ENCODE data around the gene SLC25A17. TPM values are rescaled to one million over a fixed set of nuclear protein-coding genes. Genes with fewer than 3 reads are reported as not detected.

Gene SLC25A17
- total and polyA plus RNA-seq, 9 donors: 23.4 to 61.4 (median 34.2) TPM

GRCh38 chr22:40808018-40808841 is 10.9 kb downstream of the SLC25A17 start:
- no peak for TF ChIP-seq POLR2A (IDR thresholded peaks at IDR 0.05)
- no peak for TF ChIP-seq CTCF (IDR thresholded peaks at IDR 0.05)
- H3K36me3 ChIP-seq: no peaks in the 10 kb centered on the region
- DNase-seq: no peak
- H3K4me1 ChIP-seq (ENCODE audit: insufficient read depth): peaks cover 12% of the 10 kb centered on the region
- intact Hi-C loops (cut with DNase I): no loop called here
- no peak overlapping the region for H3K4me3 ChIP-seq
- WGBS, 3 donors: 13 to 28% (median 16%) methylated on average over 6 of the region's 6 CpGs
- no peaks in the 10 kb centered on the region for H3K9me3 ChIP-seq
- no peaks in the 10 kb centered on the region for H3K27me3 ChIP-seq
- no peak overlapping the region for H3K27ac ChIP-seq

- intact Hi-C loops (cut with DNase I): no loop called here
- Histone ChIP-seq H3K27ac (no peak overlapping the region), H3K4me3 (no peak overlapping the region), H3K9me3 (no peaks in the 10 kb centered on the region), H3K4me1 (ENCODE audit: insufficient read depth) (peaks cover 11% of the 10 kb centered on the region), H3K36me3 (no peaks in the 10 kb centered on the region), H3K27me3 (no peaks in the 10 kb centered on the region)
- TF ChIP-seq POLR2A (IDR thresholded peaks at IDR 0.05) (no peak), EP300 (IDR thresholded peaks at IDR 0.05) (no peak), CTCF (IDR thresholded peaks at IDR 0.05) (no peak)
- DNase-seq: no peak
- 55 to 72% (median 62%) methylated on average over 3 of the region's 3 CpGs for WGBS, 3 donors
Measured at GRCh38 chr22:40806711-40807110, 12.4 kb downstream of the SLC25A17 start.

GRCh38 chr22:40805699-40806203 is 13.4 kb downstream of the SLC25A17 start:
- H3K27me3 ChIP-seq: no peaks in the 10 kb centered on the region
- 72 to 87% (median 86%) methylated on average over 3 of the region's 3 CpGs for WGBS, 3 donors
- H3K9me3 ChIP-seq: no peaks in the 10 kb centered on the region
- peaks cover 11% of the 10 kb centered on the region for H3K4me1 ChIP-seq (ENCODE audit: insufficient read depth)
- H3K27ac ChIP-seq: no peak overlapping the region
- TF ChIP-seq EP300 (IDR thresholded peaks at IDR 0.05) (no peak), POLR2A (IDR thresholded peaks at IDR 0.05) (no peak), CTCF (IDR thresholded peaks at IDR 0.05) (no peak)
- DNase-seq: no peak
- no peak overlapping the region for H3K4me3 ChIP-seq
- intact Hi-C loops (cut with DNase I): no loop called here
- H3K36me3 ChIP-seq: no peaks in the 10 kb centered on the region

GRCh38 chr22:40805239-40805638 is 13.9 kb downstream of the SLC25A17 start:
- Histone ChIP-seq H3K36me3 (no peaks in the 10 kb centered on the region), H3K27ac (no peak overlapping the region), H3K27me3 (no peaks in the 10 kb centered on the region), H3K4me1 (ENCODE audit: insufficient read depth) (peaks cover 10% of the 10 kb centered on the region), H3K4me3 (no peak overlapping the region), H3K9me3 (no peaks in the 10 kb centered on the region)
- TF ChIP-seq EP300 (IDR thresholded peaks at IDR 0.05) (no peak), CTCF (IDR thresholded peaks at IDR 0.05) (no peak), POLR2A (IDR thresholded peaks at IDR 0.05) (no peak)
- intact Hi-C loops (cut with DNase I): no loop called here
- 53 to 77% (median 65%) methylated on average over 4 of the region's 4 CpGs for WGBS, 3 donors
- DNase-seq: no peak
